Measurements from ENCODE around the gene PRPF19. TPM values are rescaled to one million over a fixed set of nuclear protein-coding genes. Genes with fewer than 3 reads are reported as not detected.
A peak's percentile ranks its signal among the peaks of the same experiment; 100 is the strongest.

The PRPF19 gene
- total and polyA plus RNA-seq, 2 of the 13 experiments (the other 11 are each of a cell fraction or from before 2014, with no cell fraction given): 27.4 to 91.1 TPM

DNA sequence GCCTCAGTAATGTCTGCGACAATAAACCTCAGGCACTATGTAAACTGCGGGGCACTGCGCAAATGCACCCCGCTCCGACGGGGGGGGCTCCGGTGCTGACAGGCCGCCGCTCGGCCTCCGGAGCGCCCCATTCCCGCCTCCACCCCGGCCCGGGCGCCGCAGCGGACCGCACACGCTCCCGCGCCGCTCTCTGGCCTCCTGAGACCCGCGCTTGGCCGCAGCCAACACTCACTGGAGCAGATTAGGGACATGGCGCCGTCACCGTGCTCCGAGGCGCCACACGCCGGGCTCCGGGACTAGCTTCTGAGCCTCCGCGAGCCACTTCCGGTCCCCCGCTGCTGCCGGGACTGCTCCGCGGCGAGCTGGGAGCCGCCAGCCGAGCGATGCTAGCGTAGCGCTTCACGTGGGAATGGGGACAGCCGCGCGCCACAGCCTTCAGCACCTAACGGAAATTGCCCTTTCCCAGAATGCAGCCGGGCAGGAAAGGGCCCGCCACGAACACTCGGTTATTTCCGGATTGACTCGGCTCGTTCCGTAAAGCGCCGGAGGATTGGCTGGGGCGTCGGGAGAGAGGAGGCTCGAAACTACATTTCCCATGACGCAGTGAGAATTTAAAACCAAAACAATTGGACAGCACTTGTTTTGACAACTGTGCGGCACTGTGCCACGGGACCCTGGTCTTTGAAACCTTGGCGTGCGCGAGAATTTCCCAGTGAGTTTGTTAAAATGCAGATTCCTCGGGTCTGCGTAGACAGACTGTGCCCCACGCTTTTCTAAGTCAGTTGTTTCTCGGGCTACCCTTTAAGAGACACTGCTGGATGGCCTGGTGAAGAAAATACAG is at the start of gene PRPF19 (continued):
- TF ChIP-seq, protein P1, sequence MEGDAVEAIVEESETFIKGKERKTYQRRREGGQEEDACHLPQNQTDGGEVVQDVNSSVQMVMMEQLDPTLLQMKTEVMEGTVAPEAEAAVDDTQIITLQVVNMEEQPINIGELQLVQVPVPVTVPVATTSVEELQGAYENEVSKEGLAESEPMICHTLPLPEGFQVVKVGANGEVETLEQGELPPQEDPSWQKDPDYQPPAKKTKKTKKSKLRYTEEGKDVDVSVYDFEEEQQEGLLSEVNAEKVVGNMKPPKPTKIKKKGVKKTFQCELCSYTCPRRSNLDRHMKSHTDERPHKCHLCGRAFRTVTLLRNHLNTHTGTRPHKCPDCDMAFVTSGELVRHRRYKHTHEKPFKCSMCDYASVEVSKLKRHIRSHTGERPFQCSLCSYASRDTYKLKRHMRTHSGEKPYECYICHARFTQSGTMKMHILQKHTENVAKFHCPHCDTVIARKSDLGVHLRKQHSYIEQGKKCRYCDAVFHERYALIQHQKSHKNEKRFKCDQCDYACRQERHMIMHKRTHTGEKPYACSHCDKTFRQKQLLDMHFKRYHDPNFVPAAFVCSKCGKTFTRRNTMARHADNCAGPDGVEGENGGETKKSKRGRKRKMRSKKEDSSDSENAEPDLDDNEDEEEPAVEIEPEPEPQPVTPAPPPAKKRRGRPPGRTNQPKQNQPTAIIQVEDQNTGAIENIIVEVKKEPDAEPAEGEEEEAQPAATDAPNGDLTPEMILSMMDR (CRISPR knock-in tag; IDR thresholded peaks at IDR 0.05): peak; percentile 12; the same call in 1 of the 2 replicates
- TF ChIP-seq GATA4 (IDR thresholded peaks at IDR 0.05; ENCODE audit: borderline replicate concordance, low read depth) (no peak; the same call in 1 of the 2 replicates), ZNF780A (CRISPR knock-in tag; IDR thresholded peaks at IDR 0.05) (no peak), ZFY (CRISPR knock-in tag; IDR thresholded peaks at IDR 0.05) (peak; percentile 80), ZNF572 (CRISPR knock-in tag; IDR thresholded peaks at IDR 0.05) (peak; percentile 95), MEF2D (CRISPR knock-in tag; IDR thresholded peaks at IDR 0.05) (no peak; the same call in 1 of the 2 replicates), MED8 (CRISPR knock-in tag; IDR thresholded peaks at IDR 0.05; ENCODE audit: insufficient replicate concordance) (no peak), ZNF562 (CRISPR knock-in tag; IDR thresholded peaks at IDR 0.05; ENCODE audit: borderline replicate concordance) (no peak), ZNF431 (CRISPR knock-in tag; IDR thresholded peaks at IDR 0.05; ENCODE audit: borderline replicate concordance, low read depth) (no peak; the same call in 1 of the 2 replicates)
- TF ChIP-seq, protein P2, sequence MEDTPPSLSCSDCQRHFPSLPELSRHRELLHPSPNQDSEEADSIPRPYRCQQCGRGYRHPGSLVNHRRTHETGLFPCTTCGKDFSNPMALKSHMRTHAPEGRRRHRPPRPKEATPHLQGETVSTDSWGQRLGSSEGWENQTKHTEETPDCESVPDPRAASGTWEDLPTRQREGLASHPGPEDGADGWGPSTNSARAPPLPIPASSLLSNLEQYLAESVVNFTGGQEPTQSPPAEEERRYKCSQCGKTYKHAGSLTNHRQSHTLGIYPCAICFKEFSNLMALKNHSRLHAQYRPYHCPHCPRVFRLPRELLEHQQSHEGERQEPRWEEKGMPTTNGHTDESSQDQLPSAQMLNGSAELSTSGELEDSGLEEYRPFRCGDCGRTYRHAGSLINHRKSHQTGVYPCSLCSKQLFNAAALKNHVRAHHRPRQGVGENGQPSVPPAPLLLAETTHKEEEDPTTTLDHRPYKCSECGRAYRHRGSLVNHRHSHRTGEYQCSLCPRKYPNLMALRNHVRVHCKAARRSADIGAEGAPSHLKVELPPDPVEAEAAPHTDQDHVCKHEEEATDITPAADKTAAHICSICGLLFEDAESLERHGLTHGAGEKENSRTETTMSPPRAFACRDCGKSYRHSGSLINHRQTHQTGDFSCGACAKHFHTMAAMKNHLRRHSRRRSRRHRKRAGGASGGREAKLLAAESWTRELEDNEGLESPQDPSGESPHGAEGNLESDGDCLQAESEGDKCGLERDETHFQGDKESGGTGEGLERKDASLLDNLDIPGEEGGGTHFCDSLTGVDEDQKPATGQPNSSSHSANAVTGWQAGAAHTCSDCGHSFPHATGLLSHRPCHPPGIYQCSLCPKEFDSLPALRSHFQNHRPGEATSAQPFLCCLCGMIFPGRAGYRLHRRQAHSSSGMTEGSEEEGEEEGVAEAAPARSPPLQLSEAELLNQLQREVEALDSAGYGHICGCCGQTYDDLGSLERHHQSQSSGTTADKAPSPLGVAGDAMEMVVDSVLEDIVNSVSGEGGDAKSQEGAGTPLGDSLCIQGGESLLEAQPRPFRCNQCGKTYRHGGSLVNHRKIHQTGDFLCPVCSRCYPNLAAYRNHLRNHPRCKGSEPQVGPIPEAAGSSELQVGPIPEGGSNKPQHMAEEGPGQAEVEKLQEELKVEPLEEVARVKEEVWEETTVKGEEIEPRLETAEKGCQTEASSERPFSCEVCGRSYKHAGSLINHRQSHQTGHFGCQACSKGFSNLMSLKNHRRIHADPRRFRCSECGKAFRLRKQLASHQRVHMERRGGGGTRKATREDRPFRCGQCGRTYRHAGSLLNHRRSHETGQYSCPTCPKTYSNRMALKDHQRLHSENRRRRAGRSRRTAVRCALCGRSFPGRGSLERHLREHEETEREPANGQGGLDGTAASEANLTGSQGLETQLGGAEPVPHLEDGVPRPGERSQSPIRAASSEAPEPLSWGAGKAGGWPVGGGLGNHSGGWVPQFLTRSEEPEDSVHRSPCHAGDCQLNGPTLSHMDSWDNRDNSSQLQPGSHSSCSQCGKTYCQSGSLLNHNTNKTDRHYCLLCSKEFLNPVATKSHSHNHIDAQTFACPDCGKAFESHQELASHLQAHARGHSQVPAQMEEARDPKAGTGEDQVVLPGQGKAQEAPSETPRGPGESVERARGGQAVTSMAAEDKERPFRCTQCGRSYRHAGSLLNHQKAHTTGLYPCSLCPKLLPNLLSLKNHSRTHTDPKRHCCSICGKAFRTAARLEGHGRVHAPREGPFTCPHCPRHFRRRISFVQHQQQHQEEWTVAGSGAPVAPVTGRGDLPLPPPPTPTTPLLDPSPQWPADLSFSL (CRISPR knock-in tag; IDR thresholded peaks at IDR 0.05): no peak
- TF ChIP-seq, protein P3, sequence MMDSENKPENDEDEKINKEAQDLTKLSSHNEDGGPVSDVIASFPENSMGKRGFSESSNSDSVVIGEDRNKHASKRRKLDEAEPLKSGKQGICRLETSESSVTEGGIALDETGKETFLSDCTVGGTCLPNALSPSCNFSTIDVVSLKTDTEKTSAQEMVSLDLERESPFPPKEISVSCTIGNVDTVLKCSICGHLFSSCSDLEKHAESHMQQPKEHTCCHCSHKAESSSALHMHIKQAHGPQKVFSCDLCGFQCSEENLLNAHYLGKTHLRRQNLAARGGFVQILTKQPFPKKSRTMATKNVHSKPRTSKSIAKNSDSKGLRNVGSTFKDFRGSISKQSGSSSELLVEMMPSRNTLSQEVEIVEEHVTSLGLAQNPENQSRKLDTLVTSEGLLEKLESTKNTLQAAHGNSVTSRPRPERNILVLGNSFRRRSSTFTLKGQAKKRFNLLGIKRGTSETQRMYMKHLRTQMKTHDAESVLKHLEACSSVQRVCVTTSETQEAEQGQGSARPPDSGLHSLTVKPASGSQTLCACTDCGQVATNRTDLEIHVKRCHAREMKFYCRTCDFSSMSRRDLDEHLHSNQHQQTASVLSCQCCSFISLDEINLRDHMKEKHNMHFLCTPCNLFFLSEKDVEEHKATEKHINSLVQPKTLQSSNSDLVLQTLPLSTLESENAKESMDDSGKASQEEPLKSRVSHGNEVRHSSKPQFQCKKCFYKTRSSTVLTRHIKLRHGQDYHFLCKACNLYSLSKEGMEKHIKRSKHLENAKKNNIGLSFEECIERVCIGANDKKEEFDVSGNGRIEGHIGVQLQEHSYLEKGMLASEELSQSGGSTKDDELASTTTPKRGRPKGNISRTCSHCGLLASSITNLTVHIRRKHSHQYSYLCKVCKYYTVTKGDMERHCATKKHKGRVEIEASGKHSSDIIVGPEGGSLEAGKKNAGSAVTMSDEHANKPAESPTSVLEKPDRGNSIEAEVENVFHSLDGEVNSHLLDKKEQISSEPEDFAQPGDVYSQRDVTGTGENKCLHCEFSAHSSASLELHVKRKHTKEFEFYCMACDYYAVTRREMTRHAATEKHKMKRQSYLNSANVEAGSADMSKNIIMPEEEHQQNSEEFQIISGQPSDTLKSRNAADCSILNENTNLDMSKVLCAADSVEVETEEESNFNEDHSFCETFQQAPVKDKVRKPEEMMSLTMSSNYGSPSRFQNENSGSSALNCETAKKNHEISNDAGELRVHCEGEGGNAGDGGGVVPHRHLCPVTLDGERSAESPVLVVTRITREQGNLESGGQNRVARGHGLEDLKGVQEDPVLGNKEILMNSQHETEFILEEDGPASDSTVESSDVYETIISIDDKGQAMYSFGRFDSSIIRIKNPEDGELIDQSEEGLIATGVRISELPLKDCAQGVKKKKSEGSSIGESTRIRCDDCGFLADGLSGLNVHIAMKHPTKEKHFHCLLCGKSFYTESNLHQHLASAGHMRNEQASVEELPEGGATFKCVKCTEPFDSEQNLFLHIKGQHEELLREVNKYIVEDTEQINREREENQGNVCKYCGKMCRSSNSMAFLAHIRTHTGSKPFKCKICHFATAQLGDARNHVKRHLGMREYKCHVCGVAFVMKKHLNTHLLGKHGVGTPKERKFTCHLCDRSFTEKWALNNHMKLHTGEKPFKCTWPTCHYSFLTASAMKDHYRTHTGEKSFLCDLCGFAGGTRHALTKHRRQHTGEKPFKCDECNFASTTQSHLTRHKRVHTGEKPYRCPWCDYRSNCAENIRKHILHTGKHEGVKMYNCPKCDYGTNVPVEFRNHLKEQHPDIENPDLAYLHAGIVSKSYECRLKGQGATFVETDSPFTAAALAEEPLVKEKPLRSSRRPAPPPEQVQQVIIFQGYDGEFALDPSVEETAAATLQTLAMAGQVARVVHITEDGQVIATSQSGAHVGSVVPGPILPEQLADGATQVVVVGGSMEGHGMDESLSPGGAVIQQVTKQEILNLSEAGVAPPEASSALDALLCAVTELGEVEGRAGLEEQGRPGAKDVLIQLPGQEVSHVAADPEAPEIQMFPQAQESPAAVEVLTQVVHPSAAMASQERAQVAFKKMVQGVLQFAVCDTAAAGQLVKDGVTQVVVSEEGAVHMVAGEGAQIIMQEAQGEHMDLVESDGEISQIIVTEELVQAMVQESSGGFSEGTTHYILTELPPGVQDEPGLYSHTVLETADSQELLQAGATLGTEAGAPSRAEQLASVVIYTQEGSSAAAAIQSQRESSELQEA (CRISPR knock-in tag; IDR thresholded peaks at IDR 0.05; ENCODE audit: not compliant biosample characterization): no peak

Measured in HepG2 (cell line).